GM21619 (cell line): ENCODE data around the gene RPP25.

ENCODE experiments used
- ATAC-seq: cut with Tn5 transposase; IDR thresholded peaks from one replicate; pipeline ENCODE4 v1.9.1; 2021; ENCODE audit not compliant: unreplicated experiment

Gene RPP25

DNA sequence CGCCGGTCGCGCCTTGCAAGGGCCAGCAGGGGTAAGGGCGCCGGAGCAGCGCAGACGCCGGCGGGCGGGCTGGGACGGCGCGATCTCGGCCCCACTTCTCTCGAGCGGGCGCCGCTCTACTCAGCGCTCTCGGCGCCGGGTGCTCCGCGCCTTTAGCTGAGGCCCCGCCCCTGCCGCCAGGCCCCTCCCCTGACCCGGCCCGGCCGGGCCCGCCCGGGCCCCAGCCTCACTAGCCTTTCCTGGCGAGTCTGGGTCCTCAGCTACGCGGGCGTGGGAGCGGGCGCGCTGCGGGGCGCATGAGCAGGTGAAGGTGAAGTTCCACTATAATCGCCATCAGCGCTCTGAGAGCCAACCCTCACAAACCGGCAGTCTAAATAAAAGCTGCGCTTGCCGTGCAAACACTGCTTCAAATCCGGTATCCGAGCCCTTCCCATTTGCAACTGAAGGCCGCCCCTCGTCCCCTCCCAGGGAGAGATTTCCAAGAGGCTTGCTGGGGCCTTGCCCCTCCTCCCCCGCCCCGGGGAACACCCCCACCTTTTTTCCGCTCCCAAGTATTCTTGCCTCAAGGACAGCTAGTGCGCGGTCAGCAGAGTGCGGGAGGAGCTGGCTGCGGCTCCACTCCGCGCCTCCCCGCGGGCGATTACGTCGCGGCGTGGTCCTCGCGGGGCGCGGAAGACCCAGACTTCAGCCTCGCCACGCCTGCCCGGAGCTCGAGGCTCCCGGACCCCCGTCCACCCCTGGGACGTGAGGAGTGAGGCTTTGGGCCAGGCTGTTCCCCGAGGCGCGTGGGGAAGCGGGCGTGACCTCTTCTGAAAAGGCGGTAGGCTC, at the start of gene RPP25:
Gene RPP25, minus strand, starts transcription at position 125 of the 828 bp plus-strand sequence. CDS start 189 bp downstream, outside the sequence.
- ATAC-seq = peak; percentile 79

- ATAC-seq = no peak
Observed at GRCh38 chr15:75002398-75002797, 45.8 kb upstream of the RPP25 start.

- ATAC-seq = no peak
Observed at GRCh38 chr15:75001310-75001709, 44.7 kb upstream of the RPP25 start.

GRCh38 chr15:74997543-74997942, 41.0 kb upstream of the RPP25 start:
- no peak for ATAC-seq

GRCh38 chr15:74997141-74997540, 40.6 kb upstream of the RPP25 start:
- no peak for ATAC-seq

- ATAC-seq = no peak
Observed at GRCh38 chr15:74995779-74996765, 39.5 kb upstream of the RPP25 start.

GRCh38 chr15:74995182-74995778, 38.7 kb upstream of the RPP25 start, which contains the start of gene SCAMP5:
TSS of gene SCAMP5 (plus strand) at chr15:74995563. CDS start at chr15:75011840, 16,277 bp downstream.
- ATAC-seq = peak; percentile 84

DNA sequence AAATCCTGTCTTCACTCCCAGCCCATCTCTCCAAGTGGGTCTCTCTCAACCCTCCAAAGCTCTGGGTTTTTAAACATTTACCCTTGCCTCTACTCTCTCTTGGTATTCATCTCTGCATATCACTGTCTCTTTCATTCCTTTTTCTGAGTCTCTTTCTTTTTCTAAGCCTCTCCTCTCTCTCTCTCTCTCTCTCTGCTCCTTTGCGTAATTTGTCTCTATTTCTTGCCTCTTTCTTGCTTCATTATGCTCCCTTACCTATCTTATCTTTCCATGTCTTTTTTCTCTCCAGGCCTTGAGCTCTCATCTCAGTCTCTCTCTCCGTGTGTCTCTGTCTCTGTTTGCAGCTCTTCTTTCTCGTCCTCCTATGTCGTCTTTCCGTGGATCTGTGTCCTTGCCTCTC, 38.1 kb upstream of the RPP25 start:
- ATAC-seq = no peak

DNA sequence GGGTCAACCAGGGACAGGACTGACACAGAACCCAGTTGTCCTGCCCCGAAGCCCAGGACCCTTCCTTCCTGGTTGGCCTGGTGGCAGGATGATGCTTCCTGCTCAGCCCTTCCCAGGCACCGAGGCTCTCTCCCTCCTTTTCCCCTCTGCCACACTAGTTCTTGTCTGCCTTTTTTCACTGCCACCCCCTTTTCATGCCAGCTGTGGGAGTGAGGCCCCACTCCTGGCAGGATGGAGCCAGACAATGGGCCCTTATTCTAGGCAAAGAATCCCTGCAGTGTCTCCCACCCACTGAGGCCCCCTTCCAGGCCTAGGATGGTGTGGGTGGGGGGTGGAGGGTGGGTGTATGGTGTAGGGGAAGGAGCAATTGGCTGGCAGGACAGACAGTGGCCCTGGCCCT, 37.7 kb upstream of the RPP25 start:
- no peak for ATAC-seq

DNA sequence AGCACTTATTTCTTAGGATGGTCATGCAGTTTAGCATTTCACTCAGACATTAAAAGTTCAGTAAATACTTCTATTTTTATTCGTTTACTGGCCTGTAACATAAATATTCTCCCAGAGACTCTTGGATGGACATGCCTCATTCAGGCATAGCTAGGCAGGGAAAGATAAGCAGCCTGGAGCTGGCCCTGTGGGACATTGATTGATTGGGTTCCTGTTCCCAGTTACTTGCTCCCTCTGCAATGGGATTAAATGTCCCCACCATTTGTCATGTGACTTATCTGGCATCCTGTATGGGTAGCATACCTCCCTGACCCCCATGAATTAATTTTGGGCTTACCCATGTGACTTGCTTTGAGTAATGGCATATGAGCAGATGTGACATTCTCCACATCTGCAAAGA, 36.0 kb upstream of the RPP25 start:
- no peak for ATAC-seq

DNA sequence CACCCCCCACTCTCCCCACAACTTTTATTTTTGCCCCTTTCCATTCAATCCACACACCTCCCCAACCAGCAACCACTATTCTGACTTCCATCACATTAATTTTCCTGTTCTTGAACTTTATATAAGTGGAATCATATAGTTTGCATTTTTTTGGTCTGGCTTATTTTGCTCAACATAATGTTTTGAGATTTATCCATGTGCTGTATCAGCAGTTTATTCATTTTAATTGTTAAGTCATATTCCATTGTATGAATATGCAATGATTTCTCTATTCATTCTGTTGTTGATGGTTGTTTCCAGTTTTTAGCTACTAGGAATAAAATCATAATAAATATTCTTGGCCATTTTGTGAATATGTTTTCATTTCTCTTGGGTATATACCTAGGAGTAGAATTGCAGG, 33.0 kb upstream of the RPP25 start:
- ATAC-seq = no peak

GRCh38 chr15:74988007-74988800, 31.6 kb upstream of the RPP25 start:
- no peak for ATAC-seq

GRCh38 chr15:74983725-74984231, 27.2 kb upstream of the RPP25 start:
- ATAC-seq = no peak

DNA sequence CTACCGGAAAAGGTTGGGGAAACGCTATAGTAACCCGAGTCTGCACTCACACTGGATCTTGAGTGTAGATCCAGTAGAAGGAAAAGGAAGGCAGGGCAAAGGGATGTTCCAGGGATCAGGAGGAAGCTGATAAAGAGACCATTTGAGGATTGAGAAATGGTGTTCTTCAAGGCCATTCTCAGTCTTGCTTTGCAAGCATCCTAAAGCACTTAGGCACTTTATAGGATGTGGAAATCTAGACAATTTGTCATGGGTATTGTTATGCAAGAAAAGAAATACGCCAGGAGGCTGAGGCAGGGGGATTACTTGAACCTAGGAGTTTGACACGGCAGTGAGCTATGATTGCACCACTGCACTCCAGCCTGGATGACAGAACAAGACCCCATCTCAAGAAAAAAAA, 25.6 kb upstream of the RPP25 start:
- no peak for ATAC-seq

DNA sequence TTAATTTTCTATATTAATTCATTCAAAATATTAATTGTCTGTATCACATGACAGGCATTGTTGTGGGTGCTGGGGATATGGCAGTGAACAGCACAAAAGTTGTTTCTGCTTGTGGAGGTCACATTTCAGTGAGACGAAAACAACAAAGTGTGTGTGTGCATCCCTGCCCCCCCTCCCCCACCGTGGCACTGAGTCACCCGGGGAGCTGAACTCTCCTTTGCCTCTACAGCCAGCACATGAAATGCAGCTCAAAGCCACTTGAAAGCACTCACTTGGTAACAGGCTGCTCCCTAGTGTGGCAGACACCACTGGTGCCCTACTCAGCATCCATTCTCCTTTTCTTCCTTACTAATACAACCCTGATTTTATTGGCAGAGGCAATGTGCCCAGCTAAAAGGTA, 21.9 kb upstream of the RPP25 start:
- no peak for ATAC-seq

DNA sequence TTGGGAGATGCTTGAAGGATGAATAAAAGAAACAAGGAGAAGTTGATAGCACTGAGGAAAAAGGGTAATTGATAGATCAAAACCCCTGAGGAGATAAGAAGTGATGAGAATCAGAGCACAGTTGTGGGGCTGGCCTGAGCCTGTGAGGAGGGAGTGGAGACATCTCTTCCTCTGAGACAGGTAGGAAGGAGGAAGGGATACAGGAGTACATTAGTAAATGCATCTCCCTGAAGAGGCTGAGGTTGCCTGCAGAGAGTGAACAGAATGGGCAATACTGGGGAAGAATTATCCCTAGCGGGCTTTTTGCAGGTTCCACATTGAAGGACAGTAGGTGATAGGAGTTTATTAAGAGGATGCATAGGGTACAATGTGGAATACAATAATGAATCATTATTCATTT, 21.5 kb upstream of the RPP25 start:
- ATAC-seq = no peak

- ATAC-seq = no peak
Observed at GRCh38 chr15:74977599-74977998, 21.0 kb upstream of the RPP25 start.

- no peak for ATAC-seq
Observed at GRCh38 chr15:74976159-74976558, 19.6 kb upstream of the RPP25 start.

GRCh38 chr15:74967670-74968069, 11.1 kb upstream of the RPP25 start:
- no peak for ATAC-seq

DNA sequence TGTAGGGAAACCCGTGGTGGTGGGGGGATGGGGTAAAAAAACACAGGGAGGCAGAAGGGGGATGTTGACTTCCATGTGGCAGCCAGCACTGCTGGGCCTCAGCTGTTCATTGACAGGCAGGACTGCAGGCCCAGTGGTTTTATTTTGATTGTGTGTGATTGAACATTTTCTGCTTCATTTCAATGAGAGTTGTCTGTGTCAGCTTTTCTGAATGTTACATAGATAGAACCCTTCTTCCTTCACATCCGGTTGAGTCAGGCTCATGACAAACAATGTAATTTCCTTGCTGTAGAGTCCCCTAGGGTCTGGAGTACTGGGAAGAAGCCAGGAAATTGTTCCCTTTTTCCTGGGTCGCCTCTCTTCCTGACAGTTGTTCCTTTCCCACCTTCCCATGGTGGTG, 8.2 kb upstream of the RPP25 start:
- ATAC-seq = no peak
